GM18951 (cell line): ENCODE measurements around the gene TEX51.

ENCODE experiments used
- POLR2A ChIP-seq: IDR thresholded peaks from 4 replicates; pipeline ENCODE4 v1.6.1; 2011; ENCODE audit warnings: mild to moderate bottlenecking; ENCODE audit not compliant: insufficient read length, insufficient read depth; ENCODE audit errors: extremely low read depth
- in situ Hi-C: fragments of 300-500 bp; cut with MboI; formaldehyde crosslinking; loops from one replicate; pipeline ENCODE4 v1.12.0; 2022; ENCODE audit warnings: low sequenced_read_pairs, mixed read lengths, inconsistent platforms; ENCODE audit not compliant: unreplicated experiment

The TEX51 gene

GRCh38 chr2:126898636-126899035, at the start of gene TEX51:
TSS of gene TEX51 (plus strand) at chr2:126898890. CDS start at chr2:126898919, 29 bp downstream.
- no peak for TF ChIP-seq POLR2A
- in situ Hi-C loops: no loop called here

GRCh38 chr2:126849054-126849453, 49.6 kb upstream of the TEX51 start:
- no peak for TF ChIP-seq POLR2A
- in situ Hi-C loops: no loop called here

DNA sequence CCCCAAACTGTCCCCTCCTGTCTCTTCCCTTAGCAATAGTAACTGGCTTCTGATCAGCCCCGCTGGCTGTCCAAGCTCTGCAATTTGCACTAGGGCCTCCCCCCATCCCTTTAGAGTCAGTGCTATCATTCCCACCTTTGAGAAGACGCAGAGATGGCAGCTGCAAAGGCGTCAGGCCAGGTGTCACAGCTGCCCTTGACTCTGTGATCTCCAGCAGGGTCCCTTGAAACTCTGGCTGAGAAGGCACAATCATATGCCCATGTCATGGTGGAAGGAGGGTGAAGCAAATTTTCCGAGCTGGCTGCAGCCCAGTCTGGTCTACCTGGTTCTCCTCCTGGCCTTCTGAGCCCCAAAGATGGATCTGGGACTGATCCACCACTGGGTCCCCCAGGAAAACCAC, 49.2 kb upstream of the TEX51 start:
- no peak for TF ChIP-seq POLR2A
- in situ Hi-C loops: no loop called here

DNA sequence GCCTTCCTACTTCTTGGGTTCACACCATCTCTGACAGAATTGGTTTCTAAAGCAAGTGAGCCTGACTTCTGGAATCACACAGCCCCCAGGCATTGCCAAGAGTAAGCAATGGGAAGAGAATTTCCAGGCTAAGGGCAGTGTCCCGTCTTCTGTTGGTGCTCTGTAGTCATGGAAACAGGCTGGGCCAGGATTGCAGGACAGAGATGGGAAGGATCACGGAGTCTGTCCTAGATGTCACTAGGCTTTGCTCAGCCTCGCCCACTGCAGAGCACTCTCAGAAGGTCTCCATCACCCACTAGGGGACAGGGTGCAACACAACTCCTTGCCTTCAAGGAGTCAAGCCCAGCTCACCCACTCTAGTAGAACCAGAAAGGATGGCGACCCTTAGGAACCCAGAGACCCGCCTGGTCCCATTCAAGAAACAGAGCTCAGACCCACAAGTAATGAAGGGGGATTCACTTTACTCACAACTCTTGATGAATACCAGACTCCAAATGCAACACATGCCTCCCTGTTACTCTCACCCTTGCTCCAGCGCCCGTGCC, 48.6 kb upstream of the TEX51 start:
- no peak for TF ChIP-seq POLR2A
- in situ Hi-C loops: no loop called here

GRCh38 chr2:126850940-126851339, 47.8 kb upstream of the TEX51 start:
- no peak for TF ChIP-seq POLR2A
- in situ Hi-C loops: no loop called here

DNA sequence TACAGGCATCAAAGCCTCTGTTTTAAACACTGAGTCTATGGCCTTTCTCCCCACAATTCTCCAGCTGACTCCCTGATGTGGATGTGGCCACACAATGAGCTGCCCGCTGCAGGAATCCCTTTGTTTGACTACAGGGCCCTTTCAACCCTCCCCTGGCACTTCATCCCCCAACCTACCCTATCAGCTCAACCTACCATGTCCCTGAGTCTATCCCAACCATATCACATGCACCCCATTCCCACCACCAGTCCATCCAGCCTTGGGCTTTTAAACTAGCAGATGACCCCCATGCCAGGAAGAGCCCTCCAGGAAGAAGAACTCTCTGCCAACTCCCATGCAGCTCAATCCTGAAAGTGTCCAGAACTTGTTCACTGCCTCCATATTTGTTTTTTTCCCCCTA, 46.9 kb upstream of the TEX51 start:
- in situ Hi-C loops: no loop called here
- TF ChIP-seq POLR2A: no peak

GRCh38 chr2:126852361-126852760, 46.3 kb upstream of the TEX51 start:
- in situ Hi-C loops: no loop called here
- TF ChIP-seq POLR2A: no peak

DNA sequence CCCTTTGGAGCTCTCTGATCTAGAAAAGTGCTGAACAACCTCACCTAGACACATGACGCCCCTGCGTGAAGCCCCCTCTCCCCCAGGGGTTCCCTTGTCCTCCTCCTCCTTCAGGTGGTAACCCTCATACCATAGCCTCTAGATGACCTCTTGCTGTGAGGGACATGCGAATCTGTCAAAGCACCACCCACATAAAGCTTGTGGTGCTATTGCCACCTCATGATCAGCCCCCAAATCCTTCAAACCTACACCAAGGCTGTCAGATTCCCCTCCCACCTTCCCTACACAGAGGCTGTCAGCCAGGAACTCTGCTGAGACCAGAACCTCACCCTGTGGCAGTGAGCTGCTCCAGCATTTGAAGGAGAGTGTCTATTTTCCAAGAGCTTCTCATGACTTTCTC, 43.1 kb upstream of the TEX51 start:
- no peak for TF ChIP-seq POLR2A
- in situ Hi-C loops: no loop called here

DNA sequence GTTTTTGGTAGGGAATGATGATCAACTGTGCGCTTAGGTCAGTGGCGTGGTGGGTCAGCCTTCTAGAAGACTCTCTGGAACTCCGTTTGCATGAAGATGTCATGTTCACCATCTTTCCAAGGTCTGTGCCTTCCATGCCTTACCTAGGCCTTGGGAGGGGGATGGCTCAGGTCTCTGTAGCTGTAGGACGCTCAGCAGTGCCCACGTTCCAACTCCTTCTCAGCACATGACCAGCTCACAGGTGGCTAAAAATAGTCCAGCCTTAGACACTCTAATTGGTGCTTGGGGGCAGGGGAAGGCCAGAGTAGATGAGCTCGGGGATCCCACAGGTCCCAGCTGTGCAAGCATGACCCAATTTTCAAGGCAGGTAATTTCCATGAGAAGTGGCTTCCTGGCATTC, 42.3 kb upstream of the TEX51 start:
- in situ Hi-C loops: no loop called here

DNA sequence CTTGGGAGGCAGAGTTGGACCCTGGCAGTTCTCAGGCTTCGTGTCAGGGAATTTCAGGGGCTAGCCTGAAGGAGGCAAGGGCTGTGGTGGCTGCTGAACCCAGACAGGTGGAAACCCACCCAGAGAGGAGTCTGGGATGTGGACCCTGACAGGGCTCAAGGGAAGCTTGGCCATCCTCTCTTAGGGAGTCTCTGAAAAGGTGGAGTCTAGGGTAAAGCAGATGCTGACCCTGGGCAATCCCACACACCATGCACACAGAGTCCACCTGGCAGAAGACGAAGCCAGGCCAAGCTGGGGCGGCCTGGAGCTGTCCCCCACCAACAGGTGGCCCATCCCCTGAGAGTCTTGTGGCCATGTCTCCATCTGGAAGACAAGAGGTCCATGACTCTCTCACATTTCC, 41.2 kb upstream of the TEX51 start:
- no peak for TF ChIP-seq POLR2A
- in situ Hi-C loops: no loop called here

More for the DNA sequence above, 42.3 kb upstream of the TEX51 start:
- no peak for TF ChIP-seq POLR2A

DNA sequence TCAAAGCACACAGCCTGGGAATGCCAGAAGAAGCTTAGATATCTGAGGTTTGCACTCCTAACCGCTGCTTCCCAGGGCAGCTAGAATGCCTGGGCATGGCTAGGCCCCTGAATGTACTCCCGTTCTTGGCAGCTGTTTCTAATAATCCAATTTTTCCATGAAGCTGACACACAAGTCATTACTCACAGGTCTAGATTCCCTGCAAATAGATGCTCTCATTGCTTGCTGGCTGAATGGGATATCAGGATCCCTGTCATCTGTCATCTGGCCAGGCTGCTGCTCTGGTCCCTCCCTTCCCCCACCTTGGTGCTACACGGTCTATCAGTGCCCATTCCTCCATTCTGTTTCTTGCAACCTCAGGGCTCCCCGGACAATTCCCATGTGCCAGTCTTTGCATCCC, 40.7 kb upstream of the TEX51 start:
- TF ChIP-seq POLR2A: no peak
- in situ Hi-C loops: no loop called here

DNA sequence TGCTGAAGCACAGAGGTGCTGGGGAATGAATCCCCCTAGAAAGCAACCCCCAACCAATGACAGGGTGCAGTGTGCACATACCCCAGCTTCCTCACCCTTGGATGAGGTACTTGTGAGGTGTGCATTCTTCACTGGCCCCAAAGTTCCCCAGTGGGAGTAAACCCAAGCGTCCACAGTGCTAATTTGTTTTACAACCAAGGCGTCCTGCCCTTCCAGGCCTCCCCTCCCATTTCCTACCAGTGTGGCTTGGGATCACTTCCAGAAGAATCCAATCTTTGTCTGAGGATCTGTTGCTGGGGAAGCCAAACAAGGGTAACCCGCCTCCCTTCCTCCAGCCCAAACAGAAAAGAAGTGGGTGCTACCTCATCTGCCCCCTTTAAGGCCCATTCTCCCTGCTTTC, 40.3 kb upstream of the TEX51 start:
- no peak for TF ChIP-seq POLR2A
- in situ Hi-C loops: no loop called here

DNA sequence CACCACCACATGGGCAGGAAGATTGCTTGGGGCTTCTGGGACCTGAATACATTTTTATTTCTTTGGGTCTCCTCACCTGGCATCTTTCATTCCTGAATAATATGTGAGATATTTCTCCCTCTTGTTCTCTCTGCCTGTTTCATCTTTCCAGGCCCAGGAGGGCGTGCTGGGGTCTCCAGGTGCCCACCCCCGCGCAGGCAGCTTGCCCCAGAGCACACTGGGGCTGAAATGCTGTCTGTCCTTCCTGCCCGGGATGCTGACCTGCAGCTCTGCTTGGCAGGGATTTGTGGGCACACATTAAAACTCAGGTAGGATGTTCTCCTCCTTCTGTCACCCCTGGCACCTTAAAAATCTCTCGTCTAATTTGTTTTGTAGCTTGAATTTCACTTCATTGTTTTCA, 39.7 kb upstream of the TEX51 start:
- in situ Hi-C loops: no loop called here
- TF ChIP-seq POLR2A: no peak

DNA sequence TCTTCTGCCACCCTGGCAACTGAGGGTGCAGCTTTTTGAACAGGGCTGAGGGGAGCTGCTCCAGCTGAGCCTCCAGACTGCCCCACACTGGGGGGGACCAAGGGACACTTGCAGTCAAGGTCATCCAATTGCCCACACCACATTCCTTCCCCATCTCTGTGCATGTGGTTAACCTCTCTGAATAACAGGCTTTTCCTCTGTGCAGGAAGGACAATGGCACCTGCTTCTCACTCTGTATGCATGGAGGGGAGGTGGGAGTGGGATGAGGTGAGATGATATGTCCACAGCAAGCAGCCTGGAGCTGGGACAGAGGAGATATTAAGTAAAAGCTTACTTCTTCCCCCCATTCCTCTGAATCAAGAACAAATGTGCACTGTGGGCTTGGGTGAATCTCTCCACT, 39.1 kb upstream of the TEX51 start:
- no peak for TF ChIP-seq POLR2A
- in situ Hi-C loops: no loop called here

DNA sequence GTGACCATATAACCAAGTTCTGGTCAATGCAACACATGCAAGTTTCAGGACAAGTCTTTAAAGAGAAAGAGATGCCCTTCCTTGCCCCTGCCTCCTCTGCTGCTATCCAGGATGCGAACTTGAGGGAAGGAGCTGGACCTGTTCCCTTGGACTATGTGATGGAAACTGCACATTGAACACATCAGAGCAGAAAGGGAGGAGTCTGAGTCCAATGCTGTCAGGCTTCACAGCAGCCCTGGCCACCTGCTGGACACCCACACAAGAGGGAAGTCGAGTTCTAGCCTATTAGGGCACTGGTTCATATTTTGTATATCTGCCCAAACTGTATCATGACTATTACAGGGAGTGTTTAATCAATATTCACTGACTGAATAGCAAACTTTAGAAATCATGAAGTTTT, 38.3 kb upstream of the TEX51 start:
- in situ Hi-C loops: no loop called here
- TF ChIP-seq POLR2A: no peak
